GM19438 (cell line): ENCODE results near the gene TNFAIP2.

Experiments used
- ATAC-seq: cut with Tn5 transposase; IDR thresholded peaks from one replicate; pipeline ENCODE4 v1.9.1; 2021; ENCODE audit warnings: low read depth; ENCODE audit not compliant: unreplicated experiment

Gene TNFAIP2

GRCh38 chr14:103121121-103121845, 2.0 kb upstream of the TNFAIP2 start:
- ATAC-seq, result no peak

- ATAC-seq, result no peak
These were observed 1.2 kb upstream of the TNFAIP2 start for GRCh38 chr14:103121846-103122584.

GRCh38 chr14:103122585-103122946, 695 bp upstream of the TNFAIP2 start:
- ATAC-seq, result no peak

GRCh38 chr14:103123634-103124500, 606 bp downstream of the TNFAIP2 start:
- ATAC-seq, result no peak

GRCh38 chr14:103124501-103125001, 1.3 kb downstream of the TNFAIP2 start:
- ATAC-seq, result no peak

- ATAC-seq, result no peak
These were observed 2.1 kb downstream of the TNFAIP2 start for GRCh38 chr14:103125098-103126070.

GRCh38 chr14:103126088-103126872, 3.0 kb downstream of the TNFAIP2 start:
- no peak for ATAC-seq

GRCh38 chr14:103126873-103127304, 3.6 kb downstream of the TNFAIP2 start:
- ATAC-seq, result no peak

- ATAC-seq, result no peak
These were observed 4.1 kb downstream of the TNFAIP2 start for GRCh38 chr14:103127356-103127755.

GRCh38 chr14:103127861-103128598, 4.8 kb downstream of the TNFAIP2 start:
- ATAC-seq, result no peak

- no peak for ATAC-seq
These were observed 5.5 kb downstream of the TNFAIP2 start for GRCh38 chr14:103128631-103129300.

GRCh38 chr14:103129301-103130016, 6.2 kb downstream of the TNFAIP2 start:
- ATAC-seq, result no peak

GRCh38 chr14:103130017-103130764, 6.9 kb downstream of the TNFAIP2 start:
- ATAC-seq, result no peak

- no peak for ATAC-seq
These were observed 7.7 kb downstream of the TNFAIP2 start for GRCh38 chr14:103130965-103131364.

GRCh38 chr14:103131580-103131979, 8.3 kb downstream of the TNFAIP2 start:
- ATAC-seq, result no peak

- no peak for ATAC-seq
These were observed 9.3 kb downstream of the TNFAIP2 start for GRCh38 chr14:103132381-103133209.
